NCI-H2171 treated with DMSO at 0.1 percent for 48 hours (cell line): ENCODE measurements around the gene ALDH3A1.
"Not testable (repeated sequence)": the region's sequence is repeated elsewhere in the genome, so short reads cannot be mapped to it uniquely, and the experiment has no call there.

Experiments used
- DNase-seq: peaks from one replicate; lab custom pipeline; 2025; lab: John Stamatoyannopoulos, UW

ALDH3A1 gene

GRCh38 chr17:19747829-19748806 lies at the start of gene ALDH3A1:
Gene ALDH3A1 (minus strand): TSS chr17:19748298. CDS start chr17:19745129, 3,169 bp downstream.
- DNase-seq = peak; percentile 62

- no peak for DNase-seq
Measured at GRCh38 chr17:19796457-19796856, 48.4 kb upstream of the ALDH3A1 start.

GRCh38 chr17:19791918-19792550 lies 43.9 kb upstream of the ALDH3A1 start:
- no peak for DNase-seq

GRCh38 chr17:19787733-19788357 lies 39.7 kb upstream of the ALDH3A1 start:
- no peak for DNase-seq

- no peak for DNase-seq
Measured at GRCh38 chr17:19785854-19786253, 37.8 kb upstream of the ALDH3A1 start.

- no peak for DNase-seq
Measured at GRCh38 chr17:19781488-19782458, 33.7 kb upstream of the ALDH3A1 start.

GRCh38 chr17:19780846-19781245 lies 32.7 kb upstream of the ALDH3A1 start:
- no peak for DNase-seq

- DNase-seq = no peak
Measured at GRCh38 chr17:19773534-19773933, 25.4 kb upstream of the ALDH3A1 start.

- no peak for DNase-seq
Measured at GRCh38 chr17:19771971-19772630, 24.0 kb upstream of the ALDH3A1 start.

GRCh38 chr17:19770985-19771735 lies 23.1 kb upstream of the ALDH3A1 start:
- no peak for DNase-seq

- DNase-seq = no peak
Measured at GRCh38 chr17:19769946-19770652, 22.0 kb upstream of the ALDH3A1 start.

- no peak for DNase-seq
Measured at GRCh38 chr17:19768046-19768782, 20.1 kb upstream of the ALDH3A1 start.

- DNase-seq = peak; percentile 52
Measured at GRCh38 chr17:19766421-19767270, 18.5 kb upstream of the ALDH3A1 start.

GRCh38 chr17:19766016-19766415 lies 17.9 kb upstream of the ALDH3A1 start:
- DNase-seq = no peak

- not testable (repeated sequence) for DNase-seq
Measured at GRCh38 chr17:19763991-19764390, 15.9 kb upstream of the ALDH3A1 start.

- no peak for DNase-seq
Measured at GRCh38 chr17:19763416-19763815, 15.3 kb upstream of the ALDH3A1 start.

GRCh38 chr17:19762515-19762961 lies 14.4 kb upstream of the ALDH3A1 start:
- DNase-seq = peak; percentile 32

GRCh38 chr17:19760746-19761145 lies 12.6 kb upstream of the ALDH3A1 start:
- DNase-seq = no peak
